ENCODE data around the gene MMP25. TPM values are rescaled to one million over a fixed set of nuclear protein-coding genes. Genes with fewer than 3 reads are reported as not detected.
"Not testable (repeated sequence)": the region's sequence is repeated elsewhere in the genome, so short reads cannot be mapped to it uniquely, and the experiment has no call there.

MMP25 gene
- total and polyA plus RNA-seq, 3 experiments from 2014 or later, result 0.90 to 1.9 (median 1.5) TPM

- H3K27me3 Mint-ChIP-seq; H3K27me3 ChIP-seq (ENCODE audit: insufficient read depth, low read length, poor library complexity, severe bottlenecking); H3K9me3 ChIP-seq (ENCODE audit: low read length); POLR2A ChIA-PET; H3K27ac Mint-ChIP-seq; H3K4me3 Mint-ChIP-seq; H3K36me3 ChIP-seq (ENCODE audit: insufficient read depth, low read length); H3K27ac ChIP-seq (ENCODE audit: low read depth, low read length); DNase-seq; CTCF ChIA-PET; H3K9me3 Mint-ChIP-seq; H3K4me3 ChIP-seq (ENCODE audit: low read length): not testable (repeated sequence)
- Mint-ChIP-seq H3K36me3 (peaks cover 0 to 26% (median 6%) of the 10 kb centered on the region in 3 donors), H3K4me1 (peaks cover 38 to 71% (median 61%) of the 10 kb centered on the region in 3 donors)
- peaks cover 29% of the 10 kb centered on the region for H3K4me1 ChIP-seq (ENCODE audit: insufficient read depth, low read length)
Measured at GRCh38 chr16:3053330-3053710, 7.0 kb downstream of the MMP25 start.

GRCh38 chr16:3054965-3055733, 8.8 kb downstream of the MMP25 start:
- Histone ChIP-seq H3K36me3 (ENCODE audit: insufficient read depth, low read length) (no peaks in the 10 kb centered on the region), H3K4me1 (ENCODE audit: insufficient read depth, low read length) (peaks cover 37% of the 10 kb centered on the region), H3K4me3 (ENCODE audit: low read length) (no peak overlapping the region), H3K27ac (ENCODE audit: low read depth, low read length) (no peak overlapping the region), H3K9me3 (ENCODE audit: low read length) (no peaks in the 10 kb centered on the region), H3K27me3 (ENCODE audit: insufficient read depth, low read length, poor library complexity, severe bottlenecking) (no peaks in the 10 kb centered on the region)
- POLR2A ChIA-PET, result interaction anchor here (0.5 to 2.0 kb wide), 5 partner anchors 24 to 387 kb away, joined by 3 to 8 read pairs (median 4); partner anchors contain the start of gene ZNF213
- Mint-ChIP-seq H3K27me3 (no peaks in the 10 kb centered on the region), H3K27ac (peak overlapping the region; percentile 72 to 98 (median 90)), H3K4me1 (peaks cover 43 to 75% (median 58%) of the 10 kb centered on the region in 3 donors), H3K36me3 (peaks cover 0 to 33% (median 6%) of the 10 kb centered on the region in 3 donors), H3K4me3 (peak overlapping the region; percentile 55 to 81 (median 75)), H3K9me3 (no peaks in the 10 kb centered on the region)
- no peak for DNase-seq
- CTCF ChIA-PET, result interaction anchor here (2.0 to 6.4 kb wide), 3 partner anchors 25 to 75 kb away, joined by 4 to 190 read pairs (median 82); partner anchors contain the start of gene ZNF213

- H3K9me3 ChIP-seq (ENCODE audit: low read length); DNase-seq; H3K36me3 ChIP-seq (ENCODE audit: insufficient read depth, low read length); H3K4me3 ChIP-seq (ENCODE audit: low read length); H3K9me3 Mint-ChIP-seq; H3K27me3 ChIP-seq (ENCODE audit: insufficient read depth, low read length, poor library complexity, severe bottlenecking); H3K27ac ChIP-seq (ENCODE audit: low read depth, low read length); H3K27me3 Mint-ChIP-seq: not testable (repeated sequence)
- H3K4me1 ChIP-seq (ENCODE audit: insufficient read depth, low read length), result peaks cover 42% of the 10 kb centered on the region
- POLR2A ChIA-PET, result interaction anchor here (1.4 to 2.0 kb wide), 3 partner anchors 24 to 74 kb away, joined by 3 to 8 read pairs (median 4); no protein-coding TSS in a partner anchor
- CTCF ChIA-PET, result interaction anchor here (1.0 to 6.4 kb wide), 6 partner anchors 9 to 74 kb away, joined by 3 to 190 read pairs (median 4); partner anchors contain the start of genes IL32 and ZNF213
- H3K27ac Mint-ChIP-seq, result peak overlapping the region in 6 of 8 donors; percentile 72 to 95 (median 90)
- H3K4me1 Mint-ChIP-seq, result peaks cover 43 to 75% (median 58%) of the 10 kb centered on the region in 3 donors
- H3K4me3 Mint-ChIP-seq, result peak overlapping the region in 6 of 7 donors; percentile 55 to 81 (median 75)
- H3K36me3 Mint-ChIP-seq, result peaks cover 0 to 33% (median 6%) of the 10 kb centered on the region in 3 donors
Measured at GRCh38 chr16:3055734-3056115, 9.4 kb downstream of the MMP25 start.

GRCh38 chr16:3056336-3057180, 10.2 kb downstream of the MMP25 start:
- Histone ChIP-seq H3K9me3 (ENCODE audit: low read length) (no peaks in the 10 kb centered on the region), H3K36me3 (ENCODE audit: insufficient read depth, low read length) (no peaks in the 10 kb centered on the region), H3K27ac (ENCODE audit: low read depth, low read length) (no peak overlapping the region), H3K4me1 (ENCODE audit: insufficient read depth, low read length) (peaks cover 42% of the 10 kb centered on the region), H3K4me3 (ENCODE audit: low read length) (no peak overlapping the region), H3K27me3 (ENCODE audit: insufficient read depth, low read length, poor library complexity, severe bottlenecking) (no peaks in the 10 kb centered on the region)
- Mint-ChIP-seq H3K9me3 (no peaks in the 10 kb centered on the region), H3K27ac (peak overlapping the region in 7 of 8 donors; percentile 43 to 99 (median 76)), H3K36me3 (peaks cover 0 to 33% (median 6%) of the 10 kb centered on the region in 3 donors), H3K4me3 (peak overlapping the region; percentile 59 to 96 (median 68)), H3K4me1 (peaks cover 43 to 67% (median 51%) of the 10 kb centered on the region in 3 donors), H3K27me3 (no peaks in the 10 kb centered on the region)
- no peak for DNase-seq
- CTCF ChIA-PET, result interaction anchor here (0.8 to 6.4 kb wide), 9 partner anchors 8 to 103 kb away, joined by 3 to 190 read pairs (median 3); partner anchors contain the start of genes IL32, ZNF213 and ZSCAN10
- POLR2A ChIA-PET, result interaction anchor here (0.6 to 2.0 kb wide), 3 partner anchors 18 to 54 kb away, joined by 3 to 4 read pairs (median 4); no protein-coding TSS in a partner anchor

- peaks cover 47% of the 10 kb centered on the region for H3K4me1 ChIP-seq (ENCODE audit: insufficient read depth, low read length)
- Mint-ChIP-seq H3K27me3 (no peaks in the 10 kb centered on the region), H3K9me3 (no peaks in the 10 kb centered on the region), H3K27ac (peak overlapping the region; percentile 51 to 99 (median 86)), H3K36me3 (peaks cover 0 to 30% (median 6%) of the 10 kb centered on the region in 3 donors), H3K4me1 (peaks cover 42 to 69% (median 52%) of the 10 kb centered on the region in 3 donors), H3K4me3 (peak overlapping the region; percentile 37 to 96 (median 63))
- no peak for DNase-seq
- no peak overlapping the region for H3K27ac ChIP-seq (ENCODE audit: low read depth, low read length)
- H3K9me3 ChIP-seq (ENCODE audit: low read length), result no peaks in the 10 kb centered on the region
- no peaks in the 10 kb centered on the region for H3K36me3 ChIP-seq (ENCODE audit: insufficient read depth, low read length)
- H3K4me3 ChIP-seq (ENCODE audit: low read length), result peak overlapping the region; percentile 71
- ChIA-PET CTCF (interaction anchor here (1.1 to 6.4 kb wide), 22 partner anchors 10 to 108 kb away, joined by 3 to 190 read pairs (median 7); partner anchors contain the start of genes BICDL2, HCFC1R1, MMP25 and THOC6), POLR2A (interaction anchor here (0.6 to 2.8 kb wide), 5 partner anchors 9 to 72 kb away, joined by 3 to 28 read pairs (median 5); no protein-coding TSS in a partner anchor)
- no peaks in the 10 kb centered on the region for H3K27me3 ChIP-seq (ENCODE audit: insufficient read depth, low read length, poor library complexity, severe bottlenecking)
Measured at GRCh38 chr16:3057181-3058138, 11.1 kb downstream of the MMP25 start.

GRCh38 chr16:3058139-3059030, 12.0 kb downstream of the MMP25 start:
- peak; percentile 38 to 75 (median 49) for DNase-seq
- Histone ChIP-seq H3K27me3 (ENCODE audit: insufficient read depth, low read length, poor library complexity, severe bottlenecking) (no peaks in the 10 kb centered on the region), H3K4me3 (ENCODE audit: low read length) (peak overlapping the region; percentile 71), H3K36me3 (ENCODE audit: insufficient read depth, low read length) (no peaks in the 10 kb centered on the region), H3K27ac (ENCODE audit: low read depth, low read length) (peak overlapping the region; percentile 75), H3K4me1 (ENCODE audit: insufficient read depth, low read length) (peaks cover 47% of the 10 kb centered on the region), H3K9me3 (ENCODE audit: low read length) (no peaks in the 10 kb centered on the region)
- H3K9me3 Mint-ChIP-seq, result no peaks in the 10 kb centered on the region
- H3K4me3 Mint-ChIP-seq, result peak overlapping the region; percentile 90 to 97 (median 93)
- peak overlapping the region; percentile 75 to 97 (median 87) for H3K27ac Mint-ChIP-seq
- peaks cover 46 to 75% (median 60%) of the 10 kb centered on the region in 3 donors for H3K4me1 Mint-ChIP-seq
- POLR2A ChIA-PET, result interaction anchor here (0.6 to 2.8 kb wide), 11 partner anchors 8 to 100 kb away, joined by 3 to 28 read pairs (median 5); partner anchors contain the start of gene ZNF213
- CTCF ChIA-PET, result interaction anchor here (0.7 to 6.4 kb wide), 31 partner anchors 10 to 107 kb away, joined by 3 to 190 read pairs (median 6); partner anchors contain the start of genes BICDL2, CLDN9, HCFC1R1 and MMP25
- no peaks in the 10 kb centered on the region for H3K27me3 Mint-ChIP-seq
- H3K36me3 Mint-ChIP-seq, result peaks cover 0 to 30% (median 6%) of the 10 kb centered on the region in 3 donors
